ENCODE measurements around the gene MMD. TPM values are rescaled to one million over a fixed set of nuclear protein-coding genes. Genes with fewer than 3 reads are reported as not detected.
"Not testable (repeated sequence)": the region's sequence is repeated elsewhere in the genome, so short reads cannot be mapped to it uniquely, and the experiment has no call there.

The MMD gene
- total and polyA plus RNA-seq, 2 donors = 18.7 to 25.9 TPM

GRCh38 chr17:55451758-55452138, 30.1 kb upstream of the MMD start:
- H3K36me3 ChIP-seq (ENCODE audit: insufficient read depth) = no peaks in the 10 kb centered on the region
- no peak overlapping the region for H3K4me3 ChIP-seq (ENCODE audit: low read depth, low read length)
- no peak overlapping the region for H3K27ac ChIP-seq (ENCODE audit: low read depth)
- DNase-seq (ENCODE audit: extremely low spot score) = no peak
- H3K4me1 ChIP-seq (ENCODE audit: insufficient read depth) = no peaks in the 10 kb centered on the region
- 93% methylated on average over 2 of the region's 2 CpGs for WGBS

GRCh38 chr17:55451203-55451641, 29.6 kb upstream of the MMD start:
- no peaks in the 10 kb centered on the region for H3K4me1 ChIP-seq (ENCODE audit: insufficient read depth)
- no peak for DNase-seq (ENCODE audit: extremely low spot score)
- H3K27ac ChIP-seq (ENCODE audit: low read depth) = no peak overlapping the region
- H3K36me3 ChIP-seq (ENCODE audit: insufficient read depth) = no peaks in the 10 kb centered on the region
- WGBS = 52% methylated on average over 1 of the region's 1 CpG
- no peak overlapping the region for H3K4me3 ChIP-seq (ENCODE audit: low read depth, low read length)

GRCh38 chr17:55450232-55450825, 28.7 kb upstream of the MMD start:
- Histone ChIP-seq H3K36me3 (ENCODE audit: insufficient read depth) (no peaks in the 10 kb centered on the region), H3K4me1 (ENCODE audit: insufficient read depth) (no peaks in the 10 kb centered on the region), H3K27ac (ENCODE audit: low read depth) (no peak overlapping the region), H3K4me3 (ENCODE audit: low read depth, low read length) (no peak overlapping the region)
- DNase-seq (ENCODE audit: extremely low spot score) = no peak
- 85% methylated on average over 7 of the region's 7 CpGs for WGBS

- 42% methylated on average over 4 of the region's 4 CpGs for WGBS
- DNase-seq (ENCODE audit: extremely low spot score) = no peak
- Histone ChIP-seq H3K27ac (ENCODE audit: low read depth) (no peak overlapping the region), H3K36me3 (ENCODE audit: insufficient read depth) (no peaks in the 10 kb centered on the region), H3K4me1 (ENCODE audit: insufficient read depth) (no peaks in the 10 kb centered on the region), H3K4me3 (ENCODE audit: low read depth, low read length) (no peak overlapping the region)
Observed at GRCh38 chr17:55448681-55449080, 27.0 kb upstream of the MMD start.

GRCh38 chr17:55446581-55447205, 25.1 kb upstream of the MMD start:
- Histone ChIP-seq H3K36me3 (ENCODE audit: insufficient read depth) (no peaks in the 10 kb centered on the region), H3K27ac (ENCODE audit: low read depth) (no peak overlapping the region), H3K4me3 (ENCODE audit: low read depth, low read length) (no peak overlapping the region), H3K4me1 (ENCODE audit: insufficient read depth) (no peaks in the 10 kb centered on the region)
- no peak for DNase-seq (ENCODE audit: extremely low spot score)
- WGBS = 62% methylated on average over 4 of the region's 4 CpGs

- H3K36me3 ChIP-seq (ENCODE audit: insufficient read depth); H3K4me3 ChIP-seq (ENCODE audit: low read depth, low read length); DNase-seq (ENCODE audit: extremely low spot score); H3K4me1 ChIP-seq (ENCODE audit: insufficient read depth); H3K27ac ChIP-seq (ENCODE audit: low read depth): not testable (repeated sequence)
- 97% methylated on average over 4 of the region's 4 CpGs for WGBS
Observed at GRCh38 chr17:55446004-55446403, 24.4 kb upstream of the MMD start.

- H3K4me3 ChIP-seq (ENCODE audit: low read depth, low read length) = no peak overlapping the region
- WGBS = 58% methylated on average over 6 of the region's 6 CpGs
- no peaks in the 10 kb centered on the region for H3K4me1 ChIP-seq (ENCODE audit: insufficient read depth)
- H3K27ac ChIP-seq (ENCODE audit: low read depth) = no peak overlapping the region
- H3K36me3 ChIP-seq (ENCODE audit: insufficient read depth) = no peaks in the 10 kb centered on the region
- DNase-seq (ENCODE audit: extremely low spot score) = no peak
Observed at GRCh38 chr17:55444471-55445441, 23.1 kb upstream of the MMD start.

GRCh38 chr17:55443904-55444303, 22.3 kb upstream of the MMD start:
- Histone ChIP-seq H3K27ac (ENCODE audit: low read depth) (no peak overlapping the region), H3K36me3 (ENCODE audit: insufficient read depth) (no peaks in the 10 kb centered on the region), H3K4me3 (ENCODE audit: low read depth, low read length) (no peak overlapping the region), H3K4me1 (ENCODE audit: insufficient read depth) (no peaks in the 10 kb centered on the region)
- DNase-seq (ENCODE audit: extremely low spot score) = no peak
- WGBS = 94% methylated on average over 10 of the region's 10 CpGs

- no peak overlapping the region for H3K27ac ChIP-seq (ENCODE audit: low read depth)
- DNase-seq (ENCODE audit: extremely low spot score) = no peak
- H3K4me1 ChIP-seq (ENCODE audit: insufficient read depth) = no peaks in the 10 kb centered on the region
- H3K4me3 ChIP-seq (ENCODE audit: low read depth, low read length) = no peak overlapping the region
- 48% methylated on average over 6 of the region's 6 CpGs for WGBS
- no peaks in the 10 kb centered on the region for H3K36me3 ChIP-seq (ENCODE audit: insufficient read depth)
Observed at GRCh38 chr17:55442953-55443683, 21.5 kb upstream of the MMD start.

GRCh38 chr17:55442462-55442861, 20.8 kb upstream of the MMD start:
- H3K27ac ChIP-seq (ENCODE audit: low read depth) = no peak overlapping the region
- no peaks in the 10 kb centered on the region for H3K4me1 ChIP-seq (ENCODE audit: insufficient read depth)
- H3K4me3 ChIP-seq (ENCODE audit: low read depth, low read length) = no peak overlapping the region
- no peaks in the 10 kb centered on the region for H3K36me3 ChIP-seq (ENCODE audit: insufficient read depth)
- DNase-seq (ENCODE audit: extremely low spot score) = no peak
- WGBS = 47% methylated on average over 5 of the region's 5 CpGs

- Histone ChIP-seq H3K27ac (ENCODE audit: low read depth) (no peak overlapping the region), H3K4me3 (ENCODE audit: low read depth, low read length) (no peak overlapping the region), H3K36me3 (ENCODE audit: insufficient read depth) (no peaks in the 10 kb centered on the region), H3K4me1 (ENCODE audit: insufficient read depth) (no peaks in the 10 kb centered on the region)
- no peak for DNase-seq (ENCODE audit: extremely low spot score)
- 29% methylated on average over 2 of the region's 2 CpGs for WGBS
Observed at GRCh38 chr17:55441544-55441943, 19.9 kb upstream of the MMD start.

GRCh38 chr17:55440391-55440790, 18.8 kb upstream of the MMD start:
- 56% methylated on average over 3 of the region's 3 CpGs for WGBS
- DNase-seq (ENCODE audit: extremely low spot score) = no peak
- Histone ChIP-seq H3K4me3 (ENCODE audit: low read depth, low read length) (no peak overlapping the region), H3K36me3 (ENCODE audit: insufficient read depth) (no peaks in the 10 kb centered on the region), H3K27ac (ENCODE audit: low read depth) (no peak overlapping the region), H3K4me1 (ENCODE audit: insufficient read depth) (no peaks in the 10 kb centered on the region)

GRCh38 chr17:55437159-55437605, 15.5 kb upstream of the MMD start:
- Histone ChIP-seq H3K4me3 (ENCODE audit: low read depth, low read length) (no peak overlapping the region), H3K27ac (ENCODE audit: low read depth) (peak overlapping the region; percentile 2), H3K36me3 (ENCODE audit: insufficient read depth) (no peaks in the 10 kb centered on the region), H3K4me1 (ENCODE audit: insufficient read depth) (no peaks in the 10 kb centered on the region)
- no peak for DNase-seq (ENCODE audit: extremely low spot score)
- 50% methylated on average over 5 of the region's 5 CpGs for WGBS
